HG03575 (cell line): Measurements from ENCODE around the gene ZNF853.
"Not testable (repeated sequence)": the region's sequence is repeated elsewhere in the genome, so short reads cannot be mapped to it uniquely, and the experiment has no call there.

Source experiments
- ATAC-seq: cut with Tn5 transposase; IDR thresholded peaks from one replicate; pipeline ENCODE4 v1.9.1; 2021; ENCODE audit not compliant: unreplicated experiment, insufficient number of reproducible peaks, low FRiP score; ENCODE audit errors: extremely low read depth

Gene ZNF853

GRCh38 chr7:6630007-6630849 is 14.8 kb downstream of the ZNF853 start:
- ATAC-seq = no peak

GRCh38 chr7:6631605-6632004 is 16.2 kb downstream of the ZNF853 start:
- no peak for ATAC-seq

- no peak for ATAC-seq
Observed at GRCh38 chr7:6634021-6634420, 18.6 kb downstream of the ZNF853 start.

- ATAC-seq = not testable (repeated sequence)
Observed at GRCh38 chr7:6634971-6635370, 19.6 kb downstream of the ZNF853 start.

GRCh38 chr7:6636741-6637543 is 21.5 kb downstream of the ZNF853 start, which contains the start of gene ZNF316:
Gene ZNF316 (plus strand): TSS chr7:6637318. CDS start chr7:6642410, 5,092 bp downstream.
- ATAC-seq = no peak

GRCh38 chr7:6637544-6638229 is 22.3 kb downstream of the ZNF853 start:
- no peak for ATAC-seq

- ATAC-seq = no peak
Observed at GRCh38 chr7:6639032-6639431, 23.6 kb downstream of the ZNF853 start.

- ATAC-seq = no peak
Observed at GRCh38 chr7:6639627-6640026, 24.2 kb downstream of the ZNF853 start.

GRCh38 chr7:6640246-6640721 is 24.9 kb downstream of the ZNF853 start:
- no peak for ATAC-seq

GRCh38 chr7:6641305-6642035 is 26.1 kb downstream of the ZNF853 start:
- ATAC-seq = no peak

GRCh38 chr7:6642239-6642839 is 26.9 kb downstream of the ZNF853 start:
- no peak for ATAC-seq

GRCh38 chr7:6642861-6643640 is 27.6 kb downstream of the ZNF853 start:
- no peak for ATAC-seq

- no peak for ATAC-seq
Observed at GRCh38 chr7:6643915-6644625, 28.7 kb downstream of the ZNF853 start.

- ATAC-seq = no peak
Observed at GRCh38 chr7:6644728-6645127, 29.3 kb downstream of the ZNF853 start.

GRCh38 chr7:6646465-6646864 is 31.1 kb downstream of the ZNF853 start:
- no peak for ATAC-seq

GRCh38 chr7:6647080-6647479 is 31.7 kb downstream of the ZNF853 start:
- ATAC-seq = no peak

- no peak for ATAC-seq
Observed at GRCh38 chr7:6647541-6647940, 32.1 kb downstream of the ZNF853 start.
